ENCODE results near the gene OSGEPL1. TPM values are rescaled to one million over a fixed set of nuclear protein-coding genes. Genes with fewer than 3 reads are reported as not detected.
A peak's percentile ranks its signal among the peaks of the same experiment; 100 is the strongest.

The OSGEPL1 gene
- total RNA-seq, 4 donors from 2014 or later: 2.6 to 10.3 (median 6.8) TPM

- intact Hi-C loops (cut with DNase I; ENCODE audit: low total_unique reads): no loop called here
- DNase-seq (ENCODE audit: low spot score in 2 of 2): no peak
- H3K4me3 ChIP-seq (ENCODE audit: low read depth, poor library complexity, severe bottlenecking): peak overlapping the region; percentile 73
- TF ChIP-seq POLR2A (IDR thresholded peaks at IDR 0.05) (no peak), CTCF (IDR thresholded peaks at IDR 0.05) (no peak)
- WGBS, 2 donors: 0 to 2% methylated on average over 13 to 17 of the region's 17 CpGs
Observed at GRCh38 chr2:189783451-189783926, 20.9 kb upstream of the OSGEPL1 start.

- intact Hi-C loops (cut with DNase I; ENCODE audit: low total_unique reads): no loop called here
- WGBS, 2 donors: 45 to 50% methylated on average over 4 of the region's 4 CpGs
- no peak for DNase-seq (ENCODE audit: low spot score in 2 of 2)
- TF ChIP-seq CTCF (IDR thresholded peaks at IDR 0.05) (no peak), POLR2A (IDR thresholded peaks at IDR 0.05) (no peak)
- no peak overlapping the region for H3K4me3 ChIP-seq (ENCODE audit: low read depth, poor library complexity, severe bottlenecking)
Observed at GRCh38 chr2:189782221-189782671, 19.7 kb upstream of the OSGEPL1 start.

GRCh38 chr2:189772212-189772611 is 9.6 kb upstream of the OSGEPL1 start:
- no peak overlapping the region for H3K4me3 ChIP-seq (ENCODE audit: low read depth, poor library complexity, severe bottlenecking)
- 50 to 52% methylated on average over 1 of the region's 1 CpG for whole genome bisulfite sequencing, 2 donors
- intact Hi-C loops (cut with DNase I; ENCODE audit: low total_unique reads): no loop called here
- no peak for DNase-seq (ENCODE audit: low spot score in 2 of 2)
- TF ChIP-seq CTCF (IDR thresholded peaks at IDR 0.05) (no peak), POLR2A (IDR thresholded peaks at IDR 0.05) (no peak)

- 59 to 64% methylated on average over 6 of the region's 6 CpGs for WGBS, 2 donors
- no peak for DNase-seq (ENCODE audit: low spot score in 2 of 2)
- intact Hi-C loops (cut with DNase I; ENCODE audit: low total_unique reads): no loop called here
- no peak overlapping the region for H3K4me3 ChIP-seq (ENCODE audit: low read depth, poor library complexity, severe bottlenecking)
- TF ChIP-seq POLR2A (IDR thresholded peaks at IDR 0.05): no peak
- TF ChIP-seq CTCF (IDR thresholded peaks at IDR 0.05): no peak
Observed at GRCh38 chr2:189770590-189771322, 8.2 kb upstream of the OSGEPL1 start.

- intact Hi-C loops (cut with DNase I; ENCODE audit: low total_unique reads): no loop called here
- H3K4me3 ChIP-seq (ENCODE audit: low read depth, poor library complexity, severe bottlenecking): no peak overlapping the region
- DNase-seq (ENCODE audit: low spot score in 2 of 2): no peak
- no peak for TF ChIP-seq POLR2A (IDR thresholded peaks at IDR 0.05)
- TF ChIP-seq CTCF (IDR thresholded peaks at IDR 0.05): no peak
- 77 to 81% methylated on average over 4 of the region's 4 CpGs for WGBS, 2 donors
Observed at GRCh38 chr2:189763908-189764661, 1.5 kb upstream of the OSGEPL1 start.

Data from lower leg skin (tissue), 4 donors.